A673 (cell line): ENCODE measurements around the gene PLD1. TPM values are rescaled to one million over a fixed set of nuclear protein-coding genes. Genes with fewer than 3 reads are reported as not detected.

Experiments
- BruUV-seq: library from RNA; stranded (reverse); fragments of 400-500 nt; replicated peaks from 2 replicates; lab custom pipeline; 2021; lab: Mats Ljungman, UMichigan
- CTCF ChIA-PET: fragments of 300-600 bp; sonication (Branson Sonifier 250); formaldehyde crosslinking; loops from one replicate; lab custom pipeline; 2022; ENCODE audit warnings: antibody characterized with exemption; lab: Charles Lee
- POLR2A ChIA-PET: fragments of 300-600 bp; sonication (Branson Sonifier 250); formaldehyde crosslinking; loops from one replicate; lab custom pipeline; 2022; ENCODE audit warnings: antibody characterized with exemption; ENCODE audit not compliant: low non-redundant PET; lab: Charles Lee
- DNase-seq: peaks from one replicate; pipeline ENCODE4 v3.0.0-alpha.2; 2015; ENCODE audit warnings: low spot score
- H3K27ac ChIP-seq: fragments of 200-600 bp; sonication (generic); 2 replicates; pipeline ENCODE4 v1.5.1; 2016; ENCODE audit warnings: mixed run types, low read depth, mild to moderate bottlenecking, mixed read lengths, antibody characterized with exemption, low read length; ENCODE audit not compliant: poor library complexity, severe bottlenecking
- H3K27me3 ChIP-seq: fragments of 200-600 bp; sonication (generic); replicated peaks from 2 replicates; pipeline ENCODE4 v1.6.1; 2017; ENCODE audit warnings: mixed run types, low read depth, mild to moderate bottlenecking, mixed read lengths, antibody characterized with exemption, low read length; ENCODE audit not compliant: insufficient read depth, poor library complexity
- H3K36me3 ChIP-seq: fragments of 200-600 bp; sonication (generic); 2 replicates; pipeline ENCODE4 v1.6.1; 2016; ENCODE audit warnings: mixed run types, mild to moderate bottlenecking, mixed read lengths, antibody characterized with exemption, low read length; ENCODE audit not compliant: insufficient read depth, poor library complexity, severe bottlenecking
- H3K4me1 ChIP-seq: fragments of 200-600 bp; sonication (generic); 2 replicates; pipeline ENCODE4 v1.6.1; 2017; ENCODE audit warnings: mixed run types, mild to moderate bottlenecking, mixed read lengths, antibody characterized with exemption, low read length; ENCODE audit not compliant: insufficient read depth, poor library complexity, severe bottlenecking
- H3K4me3 ChIP-seq: fragments of 200-600 bp; sonication (generic); 2 replicates; pipeline ENCODE4 v1.5.1; 2016; ENCODE audit warnings: low read depth, mixed run types, mild to moderate bottlenecking, mixed read lengths, low read length; ENCODE audit not compliant: poor library complexity, severe bottlenecking
- H3K9me3 ChIP-seq: fragments of 200-600 bp; sonication (generic); 2 replicates; pipeline ENCODE4 v1.6.1; 2016; ENCODE audit warnings: mixed run types, low read depth, mild to moderate bottlenecking, mixed read lengths, antibody characterized with exemption, low read length; ENCODE audit not compliant: poor library complexity, severe bottlenecking
- EZH2 ChIP-seq: fragments of 200-600 bp; sonication (generic); IDR thresholded peaks from 2 replicates; pipeline ENCODE4 v1.6.1; 2017; ENCODE audit warnings: borderline replicate concordance, low read depth, mild to moderate bottlenecking, mixed read lengths, antibody characterized with exemption, low read length; ENCODE audit not compliant: poor library complexity, severe bottlenecking
- intact Hi-C: fragments of 100-400 bp; cut with micrococcal nuclease; formaldehyde crosslinking; loops from one replicate; pipeline ENCODE4 v1.10.0; 2022; ENCODE audit not compliant: unreplicated experiment
- total RNA-seq: library from RNA; stranded (reverse); gene quantifications from 2 replicates; pipeline ENCODE4 v1.2.3, GENCODE V29; 2021
- TF ChIP-seq, protein P1 (sequence below): fragments of 300-800, 200-600 bp; sonication (generic); conservative IDR thresholded peaks from 2 replicates; pipeline ENCODE4 v1.5.1; 2017; ENCODE audit warnings: low read depth, mild to moderate bottlenecking, antibody characterized with exemption, low read length, moderate library complexity, mixed read lengths

PLD1 gene
- total RNA-seq, 1 experiment from 2014 or later: 3.2 TPM

DNA sequence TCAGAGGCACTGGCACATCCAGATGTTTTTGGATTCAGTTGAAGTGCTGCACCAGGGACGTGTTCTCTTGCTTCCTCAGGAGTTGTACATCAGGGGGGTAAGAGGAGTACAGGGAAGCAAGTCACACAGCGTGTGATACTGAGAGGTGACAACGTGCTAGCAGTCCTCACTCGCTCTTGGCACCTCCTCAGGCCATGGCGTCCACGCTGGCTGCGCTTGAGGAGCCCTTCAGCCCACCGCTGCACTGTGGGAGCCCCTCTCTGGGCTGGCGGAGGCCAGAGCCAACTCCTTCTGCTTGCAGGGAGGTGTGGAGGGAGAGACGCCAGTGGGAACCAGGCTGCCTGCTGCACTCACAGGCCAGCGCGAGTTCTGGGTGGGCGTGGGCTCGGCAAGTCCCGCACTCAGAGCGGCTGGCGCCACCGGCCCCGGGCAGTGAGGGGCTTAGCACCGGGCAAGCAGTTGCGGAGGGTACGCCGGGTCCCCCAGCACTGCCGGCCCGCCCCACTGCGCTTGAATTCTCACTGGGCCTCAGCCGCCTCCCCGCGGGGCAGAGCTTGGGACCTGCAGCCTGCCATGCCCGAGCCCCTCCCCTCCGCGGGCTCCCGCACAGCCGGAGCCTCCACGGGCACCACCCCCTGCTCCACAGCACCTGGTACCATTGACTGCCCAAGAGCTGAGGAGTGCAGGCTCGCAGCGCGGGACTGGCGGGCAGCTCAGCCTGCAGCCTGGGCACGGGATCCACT lies 64.5 kb downstream of the PLD1 start:
- Histone ChIP-seq H3K4me1 (no peaks in the 10 kb centered on the region), H3K9me3 (no peaks in the 10 kb centered on the region), H3K4me3 (no peak overlapping the region), H3K36me3 (no peaks in the 10 kb centered on the region), H3K27me3 (no peaks in the 10 kb centered on the region), H3K27ac (no peak overlapping the region)
- POLR2A ChIA-PET: no interaction called here
- no peak for DNase-seq
- CTCF ChIA-PET: no interaction called here
- no peak for TF ChIP-seq EZH2
- TF ChIP-seq, protein P1, sequence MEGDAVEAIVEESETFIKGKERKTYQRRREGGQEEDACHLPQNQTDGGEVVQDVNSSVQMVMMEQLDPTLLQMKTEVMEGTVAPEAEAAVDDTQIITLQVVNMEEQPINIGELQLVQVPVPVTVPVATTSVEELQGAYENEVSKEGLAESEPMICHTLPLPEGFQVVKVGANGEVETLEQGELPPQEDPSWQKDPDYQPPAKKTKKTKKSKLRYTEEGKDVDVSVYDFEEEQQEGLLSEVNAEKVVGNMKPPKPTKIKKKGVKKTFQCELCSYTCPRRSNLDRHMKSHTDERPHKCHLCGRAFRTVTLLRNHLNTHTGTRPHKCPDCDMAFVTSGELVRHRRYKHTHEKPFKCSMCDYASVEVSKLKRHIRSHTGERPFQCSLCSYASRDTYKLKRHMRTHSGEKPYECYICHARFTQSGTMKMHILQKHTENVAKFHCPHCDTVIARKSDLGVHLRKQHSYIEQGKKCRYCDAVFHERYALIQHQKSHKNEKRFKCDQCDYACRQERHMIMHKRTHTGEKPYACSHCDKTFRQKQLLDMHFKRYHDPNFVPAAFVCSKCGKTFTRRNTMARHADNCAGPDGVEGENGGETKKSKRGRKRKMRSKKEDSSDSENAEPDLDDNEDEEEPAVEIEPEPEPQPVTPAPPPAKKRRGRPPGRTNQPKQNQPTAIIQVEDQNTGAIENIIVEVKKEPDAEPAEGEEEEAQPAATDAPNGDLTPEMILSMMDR: no peak
- no TSS peak for BruUV-seq
- intact Hi-C loops: no loop called here

GRCh38 chr3:171744158-171744741 lies 66.0 kb downstream of the PLD1 start:
- no peaks in the 10 kb centered on the region for H3K27me3 ChIP-seq
- ChIA-PET CTCF (no interaction called here), POLR2A (no interaction called here)
- no peak overlapping the region for H3K27ac ChIP-seq
- TF ChIP-seq, protein P1: no peak
- TF ChIP-seq EZH2: no peak
- no peaks in the 10 kb centered on the region for H3K9me3 ChIP-seq
- no TSS peak for BruUV-seq
- no peaks in the 10 kb centered on the region for H3K4me1 ChIP-seq
- no peaks in the 10 kb centered on the region for H3K36me3 ChIP-seq
- intact Hi-C loops: no loop called here
- DNase-seq: no peak
- no peak overlapping the region for H3K4me3 ChIP-seq

GRCh38 chr3:171743327-171744157 lies 66.7 kb downstream of the PLD1 start:
- ChIA-PET POLR2A (no interaction called here), CTCF (no interaction called here)
- no peaks in the 10 kb centered on the region for H3K9me3 ChIP-seq
- no peak overlapping the region for H3K27ac ChIP-seq
- no peaks in the 10 kb centered on the region for H3K27me3 ChIP-seq
- BruUV-seq: no TSS peak
- H3K36me3 ChIP-seq: no peaks in the 10 kb centered on the region
- no peak for DNase-seq
- TF ChIP-seq EZH2: no peak
- TF ChIP-seq, protein P1: no peak
- H3K4me1 ChIP-seq: no peaks in the 10 kb centered on the region
- H3K4me3 ChIP-seq: no peak overlapping the region
- intact Hi-C loops: no loop called here
